ENCODE measurements around the gene KCNJ6. TPM values are rescaled to one million over a fixed set of nuclear protein-coding genes. Genes with fewer than 3 reads are reported as not detected.

Gene KCNJ6
- total and polyA plus RNA-seq, 2 of the 8 experiments (the other 6 are each of a cell fraction or from before 2014, with no cell fraction given), result 0.51 to 1.2 TPM

- H2BK12ac ChIP-seq (ENCODE audit: low read depth, low read length), result no peak overlapping the region
- WGBS, 2 experiments (ENCODE audit: extremely low coverage in 1 of 2, insufficient coverage in 1 of 2, insufficient read length in 1 of 2, insufficient replicate concordance in 2 of 2, low coverage in 1 of 2, low lambda C conversion rate in 2 of 2, missing lambda C conversion rate in 1 of 2), result 82% methylated on average over 4 of the region's 4 CpGs; no CpG with 5 or more reads in 1 of the 2 experiments
- ChIA-PET CTCF (ENCODE audit: partially characterized antibody) (interaction anchor here (1.0 to 1.6 kb wide), 3 partner anchors 10 to 220 kb away, joined by 3 to 5 read pairs (median 4); partner anchors contain the start of gene KCNJ6), POLR2A (ENCODE audit: partially characterized antibody) (interaction anchor here (1.5 kb wide), 1 partner anchor 8 kb away, joined by 4 read pairs; no protein-coding TSS in a partner anchor)
- no peaks in the 10 kb centered on the region for H3K36me3 ChIP-seq (ENCODE audit: control insufficient read depth in 2 of 4, insufficient read depth in 4 of 4, low read length in 3 of 4)
- no peaks in the 10 kb centered on the region for H4K20me1 ChIP-seq (replicated peaks in 1 of 2; ENCODE audit: control insufficient read depth in 1 of 2, insufficient read depth in 2 of 2, low read length in 2 of 2)
- H4K8ac ChIP-seq (ENCODE audit: extremely low read depth, insufficient read depth, low read length), result no peak overlapping the region
- H3K14ac ChIP-seq (ENCODE audit: insufficient read length), result no peak overlapping the region
- H3K56ac ChIP-seq (replicated peaks; ENCODE audit: insufficient read length, low read depth, low read length), result no peak overlapping the region
- H3K79me2 ChIP-seq (ENCODE audit: control insufficient read depth in 1 of 2, insufficient read depth in 2 of 2, low read length in 2 of 2), result no peaks in the 10 kb centered on the region
- no peak overlapping the region for H4K91ac ChIP-seq (replicated peaks; ENCODE audit: insufficient read length, low read length)
- DNase-seq (ENCODE audit: low read depth in 1 of 2, low spot score in 2 of 2), result no peak
- no peaks in the 10 kb centered on the region for H3K27me3 ChIP-seq (replicated peaks in 1 of 4; ENCODE audit: control insufficient read depth in 3 of 4, extremely low read depth in 1 of 4, insufficient read depth in 3 of 4, low read length in 3 of 4)
- H3K27ac ChIP-seq (ENCODE audit: low read depth, low read length), result no peak overlapping the region
- no peaks in the 10 kb centered on the region; the same call in 1 of the 2 replicates for H3K79me1 ChIP-seq (ENCODE audit: low read depth, low read length)
- no peak overlapping the region for H3K23ac ChIP-seq (ENCODE audit: insufficient read length)
- H3K4ac ChIP-seq (replicated peaks; ENCODE audit: insufficient read length, low read depth, low read length), result no peak overlapping the region
- H2BK20ac ChIP-seq (ENCODE audit: low read length), result no peak overlapping the region
- no peak overlapping the region for H3K4me3 ChIP-seq (ENCODE audit: extremely low read depth in 1 of 4, insufficient read depth in 2 of 4, low read depth in 3 of 4, low read length in 4 of 4)
- H3K23me2 ChIP-seq (ENCODE audit: low read depth, low read length), result no peaks in the 10 kb centered on the region
- H2AFZ ChIP-seq (ENCODE audit: low read length), result no peak overlapping the region
- no peak overlapping the region for H4K5ac ChIP-seq (ENCODE audit: insufficient read length, low read depth, low read length)
- FAIRE-seq, result no peak
- H3K4me2 ChIP-seq (ENCODE audit: insufficient read depth in 1 of 2, low read depth in 2 of 2, low read length in 2 of 2), result no peak overlapping the region
- no peaks in the 10 kb centered on the region; a peak in 1 of 7 replicates for H3K4me1 ChIP-seq (replicated peaks in 1 of 4; ENCODE audit: control insufficient read depth in 3 of 4, insufficient read depth in 4 of 4, low read length in 3 of 4)
- no peaks in the 10 kb centered on the region for H3K9me3 ChIP-seq (ENCODE audit: insufficient read depth in 2 of 2, low read depth in 1 of 2, low read length in 1 of 2)
- no peak overlapping the region for H2AK5ac ChIP-seq (ENCODE audit: low read depth, low read length)
- H2BK5ac ChIP-seq (ENCODE audit: low read depth, low read length), result no peak overlapping the region
- no peak overlapping the region for H3K9ac ChIP-seq (replicated peaks in 1 of 4; ENCODE audit: extremely low read depth in 1 of 4, low read depth in 3 of 4, low read length in 3 of 4)
- no peak overlapping the region for H2BK15ac ChIP-seq (ENCODE audit: low read length)
- H2BK120ac ChIP-seq (replicated peaks; ENCODE audit: low read depth, low read length), result no peak overlapping the region
- no peak overlapping the region for H3K18ac ChIP-seq (ENCODE audit: extremely low read depth, low read length)
- TF ChIP-seq SP2 (IDR thresholded peaks at IDR 0.05; ENCODE audit: low read length), result no peak
- TF ChIP-seq, protein P1, sequence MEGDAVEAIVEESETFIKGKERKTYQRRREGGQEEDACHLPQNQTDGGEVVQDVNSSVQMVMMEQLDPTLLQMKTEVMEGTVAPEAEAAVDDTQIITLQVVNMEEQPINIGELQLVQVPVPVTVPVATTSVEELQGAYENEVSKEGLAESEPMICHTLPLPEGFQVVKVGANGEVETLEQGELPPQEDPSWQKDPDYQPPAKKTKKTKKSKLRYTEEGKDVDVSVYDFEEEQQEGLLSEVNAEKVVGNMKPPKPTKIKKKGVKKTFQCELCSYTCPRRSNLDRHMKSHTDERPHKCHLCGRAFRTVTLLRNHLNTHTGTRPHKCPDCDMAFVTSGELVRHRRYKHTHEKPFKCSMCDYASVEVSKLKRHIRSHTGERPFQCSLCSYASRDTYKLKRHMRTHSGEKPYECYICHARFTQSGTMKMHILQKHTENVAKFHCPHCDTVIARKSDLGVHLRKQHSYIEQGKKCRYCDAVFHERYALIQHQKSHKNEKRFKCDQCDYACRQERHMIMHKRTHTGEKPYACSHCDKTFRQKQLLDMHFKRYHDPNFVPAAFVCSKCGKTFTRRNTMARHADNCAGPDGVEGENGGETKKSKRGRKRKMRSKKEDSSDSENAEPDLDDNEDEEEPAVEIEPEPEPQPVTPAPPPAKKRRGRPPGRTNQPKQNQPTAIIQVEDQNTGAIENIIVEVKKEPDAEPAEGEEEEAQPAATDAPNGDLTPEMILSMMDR (IDR thresholded peaks at IDR 0.05; ENCODE audit: control extremely low read depth in 1 of 3, insufficient read depth in 1 of 3, low read depth in 1 of 3, low read length in 3 of 3), result no peak
- TF ChIP-seq MAFK (IDR thresholded peaks at IDR 0.05; ENCODE audit: low read depth, low read length), result no peak
- no peak for TF ChIP-seq RAD21 (IDR thresholded peaks at IDR 0.05 in 1 of 2, conservative IDR thresholded peaks at IDR 0.05 in 1 of 2; ENCODE audit: low read depth in 2 of 2, low read length in 2 of 2)
- TF ChIP-seq SAP30 (IDR thresholded peaks at IDR 0.05; ENCODE audit: insufficient read depth, insufficient replicate concordance, low read length), result no peak
- TF ChIP-seq YY1 (IDR thresholded peaks at IDR 0.05; ENCODE audit: low read depth, low read length), result no peak
- TF ChIP-seq ASH2L (IDR thresholded peaks at IDR 0.05; ENCODE audit: low read length), result no peak
- TF ChIP-seq RXRA (IDR thresholded peaks at IDR 0.05; ENCODE audit: insufficient read depth, low read depth, low read length), result no peak
These were observed 9.2 kb downstream of the KCNJ6 start for GRCh38 chr21:37907076-37907475.
